SW480 (cell line): ENCODE measurements around the gene FIGLA.
"Not testable (repeated sequence)": the region's sequence is repeated elsewhere in the genome, so short reads cannot be mapped to it uniquely, and the experiment has no call there.

Source experiments
- DNase-seq: peaks from one replicate; pipeline ENCODE4 v3.0.0-alpha.2; 2016; ENCODE audit warnings: low spot score

The FIGLA gene

GRCh38 chr2:70746094-70746974 is 44.1 kb downstream of the FIGLA start:
- DNase-seq: peak; percentile 68

- no peak for DNase-seq
Observed at GRCh38 chr2:70745276-70745825, 45.1 kb downstream of the FIGLA start.

GRCh38 chr2:70744397-70744796 is 46.0 kb downstream of the FIGLA start:
- DNase-seq: no peak

- DNase-seq: no peak
Observed at GRCh38 chr2:70743677-70744076, 46.8 kb downstream of the FIGLA start.

GRCh38 chr2:70743068-70743467 is 47.4 kb downstream of the FIGLA start:
- no peak for DNase-seq

- DNase-seq: not testable (repeated sequence)
Observed at GRCh38 chr2:70739492-70739891, 51.0 kb downstream of the FIGLA start.

- DNase-seq: no peak
Observed at GRCh38 chr2:70738159-70738558, 52.3 kb downstream of the FIGLA start.

- no peak for DNase-seq
Observed at GRCh38 chr2:70735071-70735470, 55.4 kb downstream of the FIGLA start.

- DNase-seq: no peak
Observed at GRCh38 chr2:70733646-70734180, 56.7 kb downstream of the FIGLA start.

GRCh38 chr2:70732766-70733645 is 57.4 kb downstream of the FIGLA start:
- DNase-seq: no peak

- no peak for DNase-seq
Observed at GRCh38 chr2:70730730-70731129, 59.7 kb downstream of the FIGLA start.

- DNase-seq: no peak
Observed at GRCh38 chr2:70729647-70730046, 60.8 kb downstream of the FIGLA start.

- no peak for DNase-seq
Observed at GRCh38 chr2:70728128-70728527, 62.3 kb downstream of the FIGLA start.
